Tibial nerve (tissue), 4 donors: Measurements from ENCODE around the gene PPIF. TPM values are rescaled to one million over a fixed set of nuclear protein-coding genes. Genes with fewer than 3 reads are reported as not detected.
A peak's percentile ranks its signal among the peaks of the same experiment; 100 is the strongest.
"Not testable (repeated sequence)": the region's sequence is repeated elsewhere in the genome, so short reads cannot be mapped to it uniquely, and the experiment has no call there.

Source experiments
- DNase-seq, 2 donors: peaks; one replicate each; pipeline ENCODE4 v3.0.0-alpha.2; 2019; ENCODE audit warnings: low spot score in 2 of 2
- H3K27ac ChIP-seq, 4 donors: fragments of 200-600 bp; sonication (generic) in 3 of 4; one replicate each; pipeline ENCODE4 v1.5.1; 2017 to 2019; ENCODE audit warnings: mild to moderate bottlenecking in 1 of 4
- H3K27me3 ChIP-seq, 2 donors: fragments of 200-600 bp; sonication (generic) in 1 of 2; one replicate each; pipeline versions ENCODE4 v1.5.1 to v1.6.0; 2017 to 2019
- H3K36me3 ChIP-seq, 3 donors: fragments of 200-600 bp; sonication (generic); one replicate each; pipeline ENCODE4 v1.5.1; 2018 to 2019
- H3K4me1 ChIP-seq, 4 donors: fragments of 200-600 bp; sonication (generic) in 3 of 4; one replicate each; pipeline ENCODE4 v1.5.1; 2017 to 2019
- H3K4me3 ChIP-seq, 4 donors: fragments of 200-600 bp; sonication (generic) in 3 of 4; one replicate each; pipeline ENCODE4 v1.5.1; 2017 to 2019; ENCODE audit warnings: mild to moderate bottlenecking in 1 of 4, moderate library complexity in 1 of 4
- H3K9me3 ChIP-seq, 4 donors: fragments of 200-600 bp; sonication (generic) in 3 of 4; one replicate each; pipeline ENCODE4 v1.5.1; 2017 to 2019
- CTCF ChIP-seq, 5 experiments: fragments of 200-600 bp in 3 of 5; fragments of 450-650 bp in 2 of 5; sonication (generic) in 3 of 5; IDR thresholded peaks; one replicate each; pipeline ENCODE4 v1.5.1; 2016 to 2019; ENCODE audit warnings: antibody characterized with exemption in 5 of 5, mild to moderate bottlenecking in 3 of 5, moderate library complexity in 2 of 5
- EP300 ChIP-seq, 2 donors: sonication (generic); formaldehyde crosslinking; IDR thresholded peaks; one replicate each; pipeline ENCODE4 v1.6.1; 2017; ENCODE audit warnings: antibody characterized with exemption in 2 of 2, mild to moderate bottlenecking in 1 of 2
- POLR2A ChIP-seq, 2 donors: fragments of 450-650 bp; IDR thresholded peaks; one replicate each; pipeline ENCODE4 v1.6.1; 2017; ENCODE audit warnings: antibody characterized with exemption in 2 of 2, mild to moderate bottlenecking in 2 of 2, moderate library complexity in 2 of 2
- WGBS, 2 donors: methylation state at CpG; one replicate each; pipeline ENCODE4 v1.1.5; 2018; 5-methylcytosine and 5-hydroxymethylcytosine counted together
- total RNA-seq, 4 donors: library from RNA; depleted of rRNA; stranded (reverse); fragments of >200 nt; gene quantifications; one replicate each; pipeline ENCODE4 v1.1.0, GENCODE V29; 2016

The PPIF gene
- total RNA-seq, 4 donors from 2014 or later: 16.6 to 36.0 (median 20.6) TPM

GRCh38 chr10:79335470-79336235 lies 11.6 kb upstream of the PPIF start:
- peaks cover 0 to 16% (median 5%) of the 10 kb centered on the region in 4 donors for H3K4me1 ChIP-seq
- H3K4me3 ChIP-seq: no peak overlapping the region
- H3K36me3 ChIP-seq: no peaks in the 10 kb centered on the region
- H3K27me3 ChIP-seq: no peaks in the 10 kb centered on the region
- DNase-seq: no peak
- no peaks in the 10 kb centered on the region for H3K9me3 ChIP-seq
- H3K27ac ChIP-seq: peak overlapping the region in 2 of 4 donors; percentile 26 to 43
- TF ChIP-seq EP300 (IDR thresholded peaks at IDR 0.05) (no peak), CTCF (IDR thresholded peaks at IDR 0.05) (no peak), POLR2A (IDR thresholded peaks at IDR 0.05) (no peak)
- WGBS, 2 donors: 45 to 53% methylated on average over 13 of the region's 13 CpGs

- no peak for DNase-seq
- Histone ChIP-seq H3K27ac (peak overlapping the region in 1 of 4 donors; percentile 43), H3K4me3 (no peak overlapping the region), H3K27me3 (no peaks in the 10 kb centered on the region), H3K4me1 (peaks cover 0 to 22% (median 5%) of the 10 kb centered on the region in 4 donors), H3K36me3 (no peaks in the 10 kb centered on the region), H3K9me3 (no peaks in the 10 kb centered on the region)
- WGBS, 2 donors: 87 to 97% methylated on average over 3 of the region's 3 CpGs
- no peak for TF ChIP-seq POLR2A (IDR thresholded peaks at IDR 0.05)
- TF ChIP-seq CTCF (IDR thresholded peaks at IDR 0.05): no peak
- no peak for TF ChIP-seq EP300 (IDR thresholded peaks at IDR 0.05)
Observed at GRCh38 chr10:79336276-79336675, 11.0 kb upstream of the PPIF start.

GRCh38 chr10:79336739-79337138 lies 10.5 kb upstream of the PPIF start:
- DNase-seq: no peak
- H3K36me3 ChIP-seq: no peaks in the 10 kb centered on the region
- peaks cover 0 to 26% (median 5%) of the 10 kb centered on the region in 4 donors for H3K4me1 ChIP-seq
- H3K4me3 ChIP-seq: no peak overlapping the region
- no peak overlapping the region for H3K27ac ChIP-seq
- H3K9me3 ChIP-seq: no peaks in the 10 kb centered on the region
- no peaks in the 10 kb centered on the region for H3K27me3 ChIP-seq
- TF ChIP-seq EP300 (IDR thresholded peaks at IDR 0.05) (no peak), POLR2A (IDR thresholded peaks at IDR 0.05) (no peak), CTCF (IDR thresholded peaks at IDR 0.05) (no peak)
- 80 to 82% methylated on average over 6 to 7 of the region's 7 CpGs for WGBS, 2 donors

GRCh38 chr10:79337783-79338469 lies 9.3 kb upstream of the PPIF start:
- H3K27me3 ChIP-seq, H3K27ac ChIP-seq, H3K4me3 ChIP-seq, H3K9me3 ChIP-seq, DNase-seq, H3K36me3 ChIP-seq: not testable (repeated sequence)
- 98 to 99% methylated on average over 7 of the region's 11 CpGs for WGBS, 2 donors
- H3K4me1 ChIP-seq: peaks cover 0 to 28% (median 5%) of the 10 kb centered on the region in 4 donors

GRCh38 chr10:79339266-79339665 lies 8.0 kb upstream of the PPIF start:
- Histone ChIP-seq H3K27me3 (no peaks in the 10 kb centered on the region), H3K27ac (no peak overlapping the region), H3K4me3 (no peak overlapping the region), H3K4me1 (peaks cover 0 to 28% (median 5%) of the 10 kb centered on the region in 4 donors), H3K9me3 (no peaks in the 10 kb centered on the region), H3K36me3 (no peaks in the 10 kb centered on the region)
- WGBS, 2 donors: 84 to 85% methylated on average over 3 of the region's 3 CpGs
- TF ChIP-seq EP300 (IDR thresholded peaks at IDR 0.05) (no peak), CTCF (IDR thresholded peaks at IDR 0.05) (no peak), POLR2A (IDR thresholded peaks at IDR 0.05) (no peak)
- no peak for DNase-seq
